Measurements from ENCODE around the gene PSME3IP1. TPM values are rescaled to one million over a fixed set of nuclear protein-coding genes. Genes with fewer than 3 reads are reported as not detected.

Gene PSME3IP1
- total RNA-seq, 1 experiment from 2014 or later: 143 TPM

DNA sequence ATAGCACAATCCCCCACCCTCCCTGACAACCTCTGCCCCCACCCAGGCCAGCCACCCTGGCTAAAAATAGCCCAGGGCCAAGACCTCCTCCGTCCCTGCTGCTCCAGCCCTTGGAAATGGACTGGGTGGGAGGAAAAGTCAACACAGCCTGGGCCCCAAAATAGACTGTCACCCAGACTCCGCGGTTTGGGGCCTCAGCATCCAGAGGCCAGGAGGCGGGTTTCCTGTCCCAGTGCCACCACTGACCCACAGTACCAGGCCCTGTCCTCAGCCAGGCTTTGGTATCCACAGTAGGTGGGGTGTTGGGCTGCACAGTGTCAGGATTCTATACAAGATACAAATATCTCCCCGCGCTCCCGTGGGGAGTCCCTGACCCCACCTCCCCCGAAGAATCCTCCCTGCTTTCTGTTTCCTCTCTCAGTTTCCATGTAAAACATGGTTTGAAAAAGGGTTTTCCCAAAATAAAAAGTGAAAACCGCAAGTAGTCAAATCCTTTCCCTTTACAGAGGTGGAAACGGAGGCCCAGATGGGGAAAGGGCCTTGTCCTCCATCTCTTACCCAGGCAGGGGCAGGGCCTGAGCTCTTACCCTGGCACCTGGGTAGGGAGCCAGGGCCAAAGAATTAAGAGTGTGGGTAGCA lies 73.3 kb downstream of the PSME3IP1 start:
- H3K36me3 Mint-ChIP-seq (ENCODE audit: insufficient read depth, unreplicated experiment): peaks cover 2% of the 10 kb centered on the region
- POLR2A ChIA-PET: no interaction called here

DNA sequence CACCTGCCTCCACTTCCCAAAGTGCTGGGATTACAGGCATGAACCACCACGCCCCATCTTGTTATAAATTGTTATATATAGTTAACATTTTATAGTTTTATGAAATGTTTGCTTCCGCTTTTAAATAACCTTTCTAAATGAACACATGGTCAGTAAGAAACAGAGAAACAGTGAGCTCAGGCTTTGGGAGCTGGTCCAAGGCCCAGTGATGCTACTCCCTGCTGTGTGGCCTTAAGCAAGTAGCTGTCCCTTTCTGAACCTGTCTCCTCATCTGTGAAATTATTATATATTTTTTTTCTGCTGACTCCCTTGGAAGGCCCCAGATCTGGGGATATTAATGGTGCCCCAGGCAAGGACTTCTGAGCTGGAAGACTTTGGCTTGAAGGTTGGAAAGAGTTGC lies 74.4 kb downstream of the PSME3IP1 start:
- Mint-ChIP-seq H3K9me3 (ENCODE audit: unreplicated experiment) (no peaks in the 10 kb centered on the region), H3K27ac (ENCODE audit: unreplicated experiment) (no peak overlapping the region), H3K4me1 (ENCODE audit: low read depth, unreplicated experiment) (peaks cover 17% of the 10 kb centered on the region), H3K27me3 (ENCODE audit: insufficient read depth, unreplicated experiment) (no peaks in the 10 kb centered on the region), H3K4me3 (ENCODE audit: unreplicated experiment) (no peak overlapping the region), H3K36me3 (ENCODE audit: insufficient read depth, unreplicated experiment) (peaks cover 6% of the 10 kb centered on the region)
- Histone ChIP-seq H3K4me3 (ENCODE audit: low read depth, low read length) (no peak overlapping the region), H3K27me3 (replicated peaks; ENCODE audit: control insufficient read depth, insufficient read depth, low read length) (no peaks in the 10 kb centered on the region), H3K4me1 (peaks cover 16% of the 10 kb centered on the region), H3K9me3 (no peaks in the 10 kb centered on the region), H3K36me3 (ENCODE audit: control insufficient read depth, insufficient read depth, low read length) (peaks cover 3% of the 10 kb centered on the region; the same call in 1 of the 2 replicates)
- TF ChIP-seq, protein P1, sequence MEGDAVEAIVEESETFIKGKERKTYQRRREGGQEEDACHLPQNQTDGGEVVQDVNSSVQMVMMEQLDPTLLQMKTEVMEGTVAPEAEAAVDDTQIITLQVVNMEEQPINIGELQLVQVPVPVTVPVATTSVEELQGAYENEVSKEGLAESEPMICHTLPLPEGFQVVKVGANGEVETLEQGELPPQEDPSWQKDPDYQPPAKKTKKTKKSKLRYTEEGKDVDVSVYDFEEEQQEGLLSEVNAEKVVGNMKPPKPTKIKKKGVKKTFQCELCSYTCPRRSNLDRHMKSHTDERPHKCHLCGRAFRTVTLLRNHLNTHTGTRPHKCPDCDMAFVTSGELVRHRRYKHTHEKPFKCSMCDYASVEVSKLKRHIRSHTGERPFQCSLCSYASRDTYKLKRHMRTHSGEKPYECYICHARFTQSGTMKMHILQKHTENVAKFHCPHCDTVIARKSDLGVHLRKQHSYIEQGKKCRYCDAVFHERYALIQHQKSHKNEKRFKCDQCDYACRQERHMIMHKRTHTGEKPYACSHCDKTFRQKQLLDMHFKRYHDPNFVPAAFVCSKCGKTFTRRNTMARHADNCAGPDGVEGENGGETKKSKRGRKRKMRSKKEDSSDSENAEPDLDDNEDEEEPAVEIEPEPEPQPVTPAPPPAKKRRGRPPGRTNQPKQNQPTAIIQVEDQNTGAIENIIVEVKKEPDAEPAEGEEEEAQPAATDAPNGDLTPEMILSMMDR (IDR thresholded peaks at IDR 0.05; ENCODE audit: insufficient read depth in 1 of 2, low read depth in 1 of 2, low read length in 1 of 2, severe bottlenecking in 1 of 2, unreplicated experiment in 1 of 2): no peak
- no peak for DNase-seq
- POLR2A ChIA-PET: interaction anchor here (0.6 kb wide), 1 partner anchor 9 kb away, joined by 3 read pairs; no protein-coding TSS in a partner anchor
- CTCF ChIA-PET: no interaction called here
- no TSS peak for BruUV-seq (replicated peaks)
- intact Hi-C loops (cut with micrococcal nuclease; ENCODE audit: unreplicated experiment): no loop called here

More for the DNA sequence above, 73.3 kb downstream of the PSME3IP1 start:
- H3K27me3 Mint-ChIP-seq (ENCODE audit: insufficient read depth, unreplicated experiment): no peaks in the 10 kb centered on the region
- H3K4me3 ChIP-seq (ENCODE audit: low read depth, low read length): no peak overlapping the region
- CTCF ChIA-PET: no interaction called here
- no TSS peak for BruUV-seq (replicated peaks)
- H3K27ac Mint-ChIP-seq (ENCODE audit: unreplicated experiment): no peak overlapping the region
- intact Hi-C loops (cut with micrococcal nuclease; ENCODE audit: unreplicated experiment): no loop called here
- TF ChIP-seq, protein P1 (IDR thresholded peaks at IDR 0.05; ENCODE audit: insufficient read depth in 1 of 2, low read depth in 1 of 2, low read length in 1 of 2, severe bottlenecking in 1 of 2, unreplicated experiment in 1 of 2): no peak
- H3K4me3 Mint-ChIP-seq (ENCODE audit: unreplicated experiment): no peak overlapping the region
- H3K9me3 ChIP-seq: no peaks in the 10 kb centered on the region
- peaks cover 3% of the 10 kb centered on the region; the same call in 1 of the 2 replicates for H3K36me3 ChIP-seq (ENCODE audit: control insufficient read depth, insufficient read depth, low read length)
- H3K27me3 ChIP-seq (replicated peaks; ENCODE audit: control insufficient read depth, insufficient read depth, low read length): no peaks in the 10 kb centered on the region
- no peak for DNase-seq
- no peaks in the 10 kb centered on the region for H3K9me3 Mint-ChIP-seq (ENCODE audit: unreplicated experiment)
- peaks cover 17% of the 10 kb centered on the region for H3K4me1 Mint-ChIP-seq (ENCODE audit: low read depth, unreplicated experiment)
- H3K4me1 ChIP-seq: peaks cover 16% of the 10 kb centered on the region

DNA sequence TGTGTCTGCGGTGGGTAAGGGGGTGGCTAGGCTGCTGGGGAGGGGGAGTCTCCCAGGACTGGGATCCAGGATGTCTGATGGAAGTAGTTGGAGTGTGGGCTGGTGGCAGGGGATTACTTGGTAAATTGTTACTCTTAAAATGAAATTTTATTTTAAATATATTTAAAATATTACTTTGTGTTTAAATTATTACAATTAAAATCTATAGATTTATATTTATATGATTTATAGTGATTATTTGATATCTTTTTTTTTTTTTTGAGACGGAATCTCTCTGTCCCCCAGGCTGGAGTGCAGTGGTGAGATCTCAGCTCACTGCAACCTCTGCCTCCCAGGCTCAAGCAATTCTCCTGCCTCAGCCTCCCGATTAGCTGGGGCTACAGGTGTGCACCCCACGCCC lies 74.9 kb downstream of the PSME3IP1 start:
- CTCF ChIA-PET: no interaction called here
- no peak for DNase-seq
- TF ChIP-seq, protein P1 (IDR thresholded peaks at IDR 0.05; ENCODE audit: insufficient read depth in 1 of 2, low read depth in 1 of 2, low read length in 1 of 2, severe bottlenecking in 1 of 2, unreplicated experiment in 1 of 2): no peak
- no TSS peak for BruUV-seq (replicated peaks)
- intact Hi-C loops (cut with micrococcal nuclease; ENCODE audit: unreplicated experiment): no loop called here
- peaks cover 17% of the 10 kb centered on the region for H3K4me1 Mint-ChIP-seq (ENCODE audit: low read depth, unreplicated experiment)
- no peak overlapping the region for H3K27ac Mint-ChIP-seq (ENCODE audit: unreplicated experiment)
- POLR2A ChIA-PET: no interaction called here
- H3K9me3 Mint-ChIP-seq (ENCODE audit: unreplicated experiment): no peaks in the 10 kb centered on the region
- Histone ChIP-seq H3K27me3 (replicated peaks; ENCODE audit: control insufficient read depth, insufficient read depth, low read length) (no peaks in the 10 kb centered on the region), H3K4me3 (ENCODE audit: low read depth, low read length) (no peak overlapping the region), H3K4me1 (peaks cover 16% of the 10 kb centered on the region), H3K9me3 (no peaks in the 10 kb centered on the region), H3K36me3 (ENCODE audit: control insufficient read depth, insufficient read depth, low read length) (peaks cover 3% of the 10 kb centered on the region; the same call in 1 of the 2 replicates)
- no peaks in the 10 kb centered on the region for H3K27me3 Mint-ChIP-seq (ENCODE audit: insufficient read depth, unreplicated experiment)
- H3K36me3 Mint-ChIP-seq (ENCODE audit: insufficient read depth, unreplicated experiment): peaks cover 10% of the 10 kb centered on the region
- H3K4me3 Mint-ChIP-seq (ENCODE audit: unreplicated experiment): no peak overlapping the region
